ENCODE data around the gene CBLB.

The CBLB gene

GRCh38 chr3:105878061-105878460 lies 9.2 kb upstream of the CBLB start:
- Histone ChIP-seq H3K4me3 (ENCODE audit: low read depth, low read length) (no peak overlapping the region), H3K36me3 (ENCODE audit: control insufficient read depth in 2 of 2, insufficient read depth in 1 of 2, low read length in 2 of 2) (no peaks in the 10 kb centered on the region), H3K27ac (ENCODE audit: extremely low read depth, low read depth, low read length) (no peak overlapping the region), H3K4me1 (ENCODE audit: control insufficient read depth, insufficient read depth, low read length) (no peaks in the 10 kb centered on the region), H3K9me3 (ENCODE audit: control insufficient read depth, insufficient read depth, low read depth, low read length) (no peaks in the 10 kb centered on the region)
- POLR2A ChIA-PET = no interaction called here
- TF ChIP-seq ZNF843 (tag by site-specific recombination; IDR thresholded peaks at IDR 0.05) (no peak), ZNF501 (tag by site-specific recombination; IDR thresholded peaks at IDR 0.05) (no peak), GFI1B (tag by site-specific recombination; IDR thresholded peaks at IDR 0.05) (no peak), ZNF600 (tag by site-specific recombination; IDR thresholded peaks at IDR 0.05) (no peak), ZNF175 (tag by site-specific recombination; IDR thresholded peaks at IDR 0.05) (no peak), KLF1 (tag by site-specific recombination; IDR thresholded peaks at IDR 0.05) (no peak), SP3 (tag by site-specific recombination; IDR thresholded peaks at IDR 0.05) (no peak), ZNF221 (tag by site-specific recombination; IDR thresholded peaks at IDR 0.05; ENCODE audit: borderline replicate concordance) (no peak)
- CTCF ChIA-PET = no interaction called here

DNA sequence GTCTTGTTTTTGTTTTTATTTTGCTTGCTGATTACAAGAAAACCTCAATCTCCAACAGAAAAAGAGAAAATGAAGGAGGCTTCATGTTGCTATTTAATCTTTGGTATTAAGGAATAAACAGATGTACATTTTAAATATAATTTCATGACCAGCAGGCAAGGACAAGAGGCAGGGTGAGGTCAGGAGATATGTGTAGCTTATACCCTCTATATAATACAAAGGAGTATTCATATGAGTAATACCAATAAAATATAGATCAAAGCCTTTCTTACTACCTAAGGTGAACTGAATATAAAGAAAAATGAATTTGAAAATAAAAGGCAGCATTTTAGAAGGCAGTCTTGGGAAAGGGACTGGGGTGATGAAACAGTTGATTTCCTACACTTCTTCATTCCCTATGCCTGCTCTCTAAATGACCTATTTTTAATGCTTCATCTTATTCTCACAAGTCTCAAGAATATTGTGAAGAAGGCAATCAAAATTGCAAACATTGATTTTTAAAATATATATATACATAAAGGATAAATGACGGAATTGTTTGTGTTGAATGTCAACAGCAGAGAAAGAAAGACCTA lies 8.6 kb upstream of the CBLB start:
- ChIA-PET CTCF (no interaction called here), POLR2A (no interaction called here)

GRCh38 chr3:105876780-105877327 lies 8.0 kb upstream of the CBLB start:
- ChIA-PET CTCF (no interaction called here), POLR2A (no interaction called here)
- no peaks in the 10 kb centered on the region for H3K9me3 ChIP-seq (ENCODE audit: control insufficient read depth, insufficient read depth, low read depth, low read length)
- H3K4me1 ChIP-seq (ENCODE audit: control insufficient read depth, insufficient read depth, low read length) = no peaks in the 10 kb centered on the region
- H3K36me3 ChIP-seq (ENCODE audit: control insufficient read depth in 2 of 2, insufficient read depth in 1 of 2, low read length in 2 of 2) = no peaks in the 10 kb centered on the region
- no peak overlapping the region for H3K4me3 ChIP-seq (ENCODE audit: low read depth, low read length)
- no peak overlapping the region for H3K27ac ChIP-seq (ENCODE audit: extremely low read depth, low read depth, low read length)
- TF ChIP-seq ZNF837 (tag by site-specific recombination; IDR thresholded peaks at IDR 0.05) (no peak), ZNF654 (tag by site-specific recombination; IDR thresholded peaks at IDR 0.05; ENCODE audit: low read depth) (no peak), ZNF777 (tag by site-specific recombination; IDR thresholded peaks at IDR 0.05; ENCODE audit: borderline replicate concordance) (no peak), ZBTB21 (tag by site-specific recombination; IDR thresholded peaks at IDR 0.05) (no peak), SP7 (tag by site-specific recombination; IDR thresholded peaks at IDR 0.05) (no peak), ZFHX2 (tag by site-specific recombination; conservative IDR thresholded peaks at IDR 0.05) (no peak), ZNF292 (tag by site-specific recombination; IDR thresholded peaks at IDR 0.05; ENCODE audit: borderline replicate concordance, low read depth) (no peak), ZNF488 (tag by site-specific recombination; IDR thresholded peaks at IDR 0.05) (no peak), ZNF660 (tag by site-specific recombination; IDR thresholded peaks at IDR 0.05) (no peak), ZNF423 (tag by site-specific recombination; IDR thresholded peaks at IDR 0.05) (no peak), ZNF561 (tag by site-specific recombination; IDR thresholded peaks at IDR 0.05; ENCODE audit: borderline replicate concordance) (no peak)
- TF ChIP-seq, protein P1, sequence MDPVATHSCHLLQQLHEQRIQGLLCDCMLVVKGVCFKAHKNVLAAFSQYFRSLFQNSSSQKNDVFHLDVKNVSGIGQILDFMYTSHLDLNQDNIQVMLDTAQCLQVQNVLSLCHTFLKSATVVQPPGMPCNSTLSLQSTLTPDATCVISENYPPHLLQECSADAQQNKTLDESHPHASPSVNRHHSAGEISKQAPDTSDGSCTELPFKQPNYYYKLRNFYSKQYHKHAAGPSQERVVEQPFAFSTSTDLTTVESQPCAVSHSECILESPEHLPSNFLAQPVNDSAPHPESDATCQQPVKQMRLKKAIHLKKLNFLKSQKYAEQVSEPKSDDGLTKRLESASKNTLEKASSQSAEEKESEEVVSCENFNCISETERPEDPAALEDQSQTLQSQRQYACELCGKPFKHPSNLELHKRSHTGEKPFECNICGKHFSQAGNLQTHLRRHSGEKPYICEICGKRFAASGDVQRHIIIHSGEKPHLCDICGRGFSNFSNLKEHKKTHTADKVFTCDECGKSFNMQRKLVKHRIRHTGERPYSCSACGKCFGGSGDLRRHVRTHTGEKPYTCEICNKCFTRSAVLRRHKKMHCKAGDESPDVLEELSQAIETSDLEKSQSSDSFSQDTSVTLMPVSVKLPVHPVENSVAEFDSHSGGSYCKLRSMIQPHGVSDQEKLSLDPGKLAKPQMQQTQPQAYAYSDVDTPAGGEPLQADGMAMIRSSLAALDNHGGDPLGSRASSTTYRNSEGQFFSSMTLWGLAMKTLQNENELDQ (tag by site-specific recombination; IDR thresholded peaks at IDR 0.05; ENCODE audit: low read depth) = no peak

More for the DNA sequence above, 8.6 kb upstream of the CBLB start:
- Histone ChIP-seq H3K9me3 (ENCODE audit: control insufficient read depth, insufficient read depth, low read depth, low read length) (no peaks in the 10 kb centered on the region), H3K36me3 (ENCODE audit: control insufficient read depth in 2 of 2, insufficient read depth in 1 of 2, low read length in 2 of 2) (no peaks in the 10 kb centered on the region), H3K4me3 (ENCODE audit: low read depth, low read length) (no peak overlapping the region), H3K27ac (ENCODE audit: extremely low read depth, low read depth, low read length) (no peak overlapping the region), H3K4me1 (ENCODE audit: control insufficient read depth, insufficient read depth, low read length) (no peaks in the 10 kb centered on the region)
- no peak for TF ChIP-seq ZNF280C (tag by site-specific recombination; IDR thresholded peaks at IDR 0.05)
- TF ChIP-seq, protein P2, sequence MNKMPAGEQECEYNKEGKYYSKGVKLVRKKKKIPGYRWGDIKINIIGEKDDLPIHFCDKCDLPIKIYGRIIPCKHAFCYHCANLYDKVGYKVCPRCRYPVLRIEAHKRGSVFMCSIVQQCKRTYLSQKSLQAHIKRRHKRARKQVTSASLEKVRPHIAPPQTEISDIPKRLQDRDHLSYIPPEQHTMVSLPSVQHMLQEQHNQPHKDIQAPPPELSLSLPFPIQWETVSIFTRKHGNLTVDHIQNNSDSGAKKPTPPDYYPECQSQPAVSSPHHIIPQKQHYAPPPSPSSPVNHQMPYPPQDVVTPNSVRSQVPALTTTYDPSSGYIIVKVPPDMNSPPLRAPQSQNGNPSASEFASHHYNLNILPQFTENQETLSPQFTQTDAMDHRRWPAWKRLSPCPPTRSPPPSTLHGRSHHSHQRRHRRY (tag by site-specific recombination; IDR thresholded peaks at IDR 0.05) = no peak

Data from HEK293 (cell line).